Fibroblast of the aortic adventitia (primary cell): Measurements from ENCODE around the gene VWF. TPM values are rescaled to one million over a fixed set of nuclear protein-coding genes. Genes with fewer than 3 reads are reported as not detected.

Source experiments
- DNase-seq: peaks from one replicate; pipeline ENCODE4 v3.0.0-alpha.2; 2010; ENCODE audit warnings: low read depth
- H3K4me3 ChIP-seq: 2 replicates; pipeline ENCODE4 v1.5.1; 2011; ENCODE audit warnings: low read depth, mild to moderate bottlenecking, control low read depth, low read length, moderate library complexity
- total RNA-seq: library from RNA; depleted of rRNA; stranded (reverse); fragments of >200 nt; gene quantifications from 2 replicates; pipeline ENCODE4 v1.2.3, GENCODE V29; 2012; ENCODE audit warnings: low replicate concordance
- TF ChIP-seq, protein P1 (sequence below): IDR thresholded peaks from 2 replicates; pipeline ENCODE4 v1.5.1; 2011; ENCODE audit warnings: mild to moderate bottlenecking, low read length, control low read depth, inconsistent platforms; ENCODE audit not compliant: insufficient read depth

Gene VWF
- total RNA-seq, 1 donor = 1.4 TPM

DNA sequence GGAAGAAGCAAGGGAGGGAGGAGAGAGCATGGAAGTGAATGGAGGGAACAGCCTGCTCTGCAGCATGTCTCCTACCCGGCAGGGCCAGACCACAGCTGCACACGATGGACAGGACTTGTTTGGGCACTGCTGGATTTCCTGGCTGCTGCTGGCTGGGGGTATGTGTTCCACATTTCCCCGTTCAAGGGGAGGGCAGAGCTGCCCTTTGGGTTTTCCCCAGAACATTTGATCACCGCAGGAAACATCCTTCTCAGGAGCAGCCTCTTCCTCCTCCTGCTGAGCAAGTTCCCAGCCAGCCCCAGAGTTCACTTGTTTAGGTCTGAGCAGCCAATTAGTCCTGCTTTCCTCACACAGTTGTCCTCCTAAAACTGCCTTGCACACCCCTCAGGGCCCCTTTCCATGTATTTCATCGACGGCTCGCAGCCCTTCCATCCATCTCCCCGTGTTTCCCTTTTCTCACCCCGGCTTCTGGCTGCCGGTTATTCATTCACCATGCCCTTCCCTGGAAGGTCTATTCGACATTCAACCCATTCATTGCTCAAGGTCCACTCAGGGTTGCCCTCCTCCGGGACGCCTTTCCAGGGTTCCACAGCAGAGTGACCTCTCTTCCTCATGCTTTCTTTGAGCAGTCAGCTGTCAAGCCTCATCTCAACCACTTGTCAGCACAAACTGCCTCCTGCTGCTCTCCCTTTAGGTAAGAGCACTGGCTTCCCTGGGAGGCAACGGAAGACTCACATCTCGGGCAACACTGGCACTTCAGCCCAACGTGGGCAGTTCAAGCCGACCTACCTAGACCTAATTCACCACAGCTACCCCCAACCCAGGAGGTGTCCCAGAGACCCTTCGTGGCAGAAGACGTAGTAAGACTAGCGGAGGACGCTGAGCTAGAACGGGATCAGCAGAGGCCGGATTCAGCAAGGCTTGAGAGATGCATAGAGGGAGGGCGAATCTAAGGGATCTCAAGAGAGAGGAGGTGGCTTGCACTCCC lies 159.3 kb downstream of the VWF start:
- TF ChIP-seq, protein P1, sequence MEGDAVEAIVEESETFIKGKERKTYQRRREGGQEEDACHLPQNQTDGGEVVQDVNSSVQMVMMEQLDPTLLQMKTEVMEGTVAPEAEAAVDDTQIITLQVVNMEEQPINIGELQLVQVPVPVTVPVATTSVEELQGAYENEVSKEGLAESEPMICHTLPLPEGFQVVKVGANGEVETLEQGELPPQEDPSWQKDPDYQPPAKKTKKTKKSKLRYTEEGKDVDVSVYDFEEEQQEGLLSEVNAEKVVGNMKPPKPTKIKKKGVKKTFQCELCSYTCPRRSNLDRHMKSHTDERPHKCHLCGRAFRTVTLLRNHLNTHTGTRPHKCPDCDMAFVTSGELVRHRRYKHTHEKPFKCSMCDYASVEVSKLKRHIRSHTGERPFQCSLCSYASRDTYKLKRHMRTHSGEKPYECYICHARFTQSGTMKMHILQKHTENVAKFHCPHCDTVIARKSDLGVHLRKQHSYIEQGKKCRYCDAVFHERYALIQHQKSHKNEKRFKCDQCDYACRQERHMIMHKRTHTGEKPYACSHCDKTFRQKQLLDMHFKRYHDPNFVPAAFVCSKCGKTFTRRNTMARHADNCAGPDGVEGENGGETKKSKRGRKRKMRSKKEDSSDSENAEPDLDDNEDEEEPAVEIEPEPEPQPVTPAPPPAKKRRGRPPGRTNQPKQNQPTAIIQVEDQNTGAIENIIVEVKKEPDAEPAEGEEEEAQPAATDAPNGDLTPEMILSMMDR = no peak
- DNase-seq = no peak
- no peak overlapping the region for H3K4me3 ChIP-seq

- TF ChIP-seq, protein P1 = no peak
- H3K4me3 ChIP-seq = no peak overlapping the region
- DNase-seq = no peak
Observed at GRCh38 chr12:5963515-5963914, 161.0 kb downstream of the VWF start.

GRCh38 chr12:5960783-5961182 lies 163.7 kb downstream of the VWF start:
- DNase-seq = no peak
- TF ChIP-seq, protein P1 = no peak
- H3K4me3 ChIP-seq = no peak overlapping the region

- H3K4me3 ChIP-seq = no peak overlapping the region
- DNase-seq = no peak
- TF ChIP-seq, protein P1 = no peak
Observed at GRCh38 chr12:5956987-5957386, 167.5 kb downstream of the VWF start.

GRCh38 chr12:5954661-5955060 lies 169.8 kb downstream of the VWF start:
- TF ChIP-seq, protein P1 = no peak
- no peak overlapping the region for H3K4me3 ChIP-seq
- DNase-seq = no peak

- DNase-seq = no peak
Observed at GRCh38 chr12:5953835-5954586, 170.5 kb downstream of the VWF start.

More at GRCh38 chr12:5953835-5954586, 170.5 kb downstream of the VWF start:
- no peak overlapping the region for H3K4me3 ChIP-seq
- TF ChIP-seq, protein P1 = no peak
